DOHH2 (cell line): ENCODE measurements around the gene A4GALT.

Experiments
- H3F3A ChIP-seq: fragments of 200-600 bp; sonication (generic), shearing (Covaris generic); 2 replicates; pipeline ENCODE4 v1.6.0; 2016; ENCODE audit warnings: antibody characterized with exemption, mild to moderate bottlenecking; ENCODE audit not compliant: control insufficient read depth, insufficient read depth
- H3K27ac ChIP-seq: fragments of 200-600 bp; sonication (generic); 2 replicates; pipeline ENCODE4 v1.5.1; 2014; ENCODE audit warnings: low read depth, mild to moderate bottlenecking, low read length, moderate library complexity
- H3K27me3 ChIP-seq: fragments of 200-600 bp; sonication (generic); 2 replicates; pipeline ENCODE4 v1.6.1; 2014; ENCODE audit warnings: mild to moderate bottlenecking, low read length, mixed read lengths; ENCODE audit not compliant: control insufficient read depth
- H3K36me3 ChIP-seq: fragments of 200-600 bp; sonication (generic); 2 replicates; pipeline ENCODE4 v1.6.1; 2014; ENCODE audit warnings: mild to moderate bottlenecking, low read length, moderate library complexity, mixed read lengths; ENCODE audit not compliant: control insufficient read depth
- H3K4me1 ChIP-seq: fragments of 200-600 bp; sonication (generic); 2 replicates; pipeline ENCODE4 v1.6.1; 2014; ENCODE audit warnings: mild to moderate bottlenecking, low read length, mixed read lengths; ENCODE audit not compliant: control insufficient read depth
- H3K4me2 ChIP-seq: fragments of 200-600 bp; sonication (generic); 2 replicates; pipeline ENCODE4 v1.6.0; 2014; ENCODE audit warnings: mild to moderate bottlenecking, low read length, moderate library complexity
- H3K4me3 ChIP-seq: fragments of 200-600 bp; sonication (generic); 2 replicates; pipeline ENCODE4 v1.5.1; 2014; ENCODE audit warnings: mild to moderate bottlenecking, low read length, mixed read lengths
- H3K79me2 ChIP-seq: fragments of 200-600 bp; sonication (generic); 2 replicates; pipeline ENCODE4 v1.6.1; 2014; ENCODE audit warnings: mild to moderate bottlenecking, low read length, mixed read lengths; ENCODE audit not compliant: control insufficient read depth
- H3K9me2 ChIP-seq: fragments of 200-600 bp; sonication (generic); replicated peaks from 2 replicates; pipeline ENCODE4 v1.6.1; 2014; ENCODE audit warnings: mild to moderate bottlenecking, low read length, mixed read lengths; ENCODE audit not compliant: control insufficient read depth
- H3K9me3 ChIP-seq: fragments of 200-600 bp; sonication (generic); 2 replicates; pipeline ENCODE4 v1.6.1; 2014; ENCODE audit warnings: antibody characterized with exemption, low read length, mixed read lengths; ENCODE audit not compliant: control insufficient read depth, insufficient read depth
- H4K20me1 ChIP-seq: fragments of 200-600 bp; sonication (generic); 2 replicates; pipeline ENCODE4 v1.6.0; 2014; ENCODE audit warnings: low read depth, mild to moderate bottlenecking, antibody characterized with exemption, low read length, moderate library complexity; ENCODE audit not compliant: control insufficient read depth, insufficient read depth
- CTCF ChIP-seq: fragments of 200-600 bp; sonication (generic); IDR thresholded peaks from one replicate; pipeline ENCODE4 v1.5.1; 2014; ENCODE audit warnings: antibody characterized with exemption, mild to moderate bottlenecking, low read depth, low read length; ENCODE audit not compliant: poor library complexity, severe bottlenecking
- EZH2phosphoT487 ChIP-seq: fragments of 200-600 bp; sonication (generic); IDR thresholded peaks from 2 replicates; pipeline ENCODE4 v1.6.1; 2017; ENCODE audit warnings: borderline replicate concordance, mild to moderate bottlenecking, antibody characterized with exemption, low read length, moderate library complexity, mixed read lengths

A4GALT gene

GRCh38 chr22:42686756-42687491, 33.7 kb downstream of the A4GALT start:
- H3K36me3 ChIP-seq, result peaks cover 6% of the 10 kb centered on the region; the same call in 1 of the 2 replicates
- H3K4me2 ChIP-seq, result no peak overlapping the region
- no peak overlapping the region for H3K4me3 ChIP-seq
- H3K27ac ChIP-seq, result no peak overlapping the region
- no peaks in the 10 kb centered on the region for H3F3A ChIP-seq
- no peaks in the 10 kb centered on the region for H4K20me1 ChIP-seq
- no peaks in the 10 kb centered on the region for H3K9me3 ChIP-seq
- peaks cover 2% of the 10 kb centered on the region; the same call in 1 of the 2 replicates for H3K79me2 ChIP-seq
- peaks cover 20% of the 10 kb centered on the region for H3K4me1 ChIP-seq
- peaks cover 5% of the 10 kb centered on the region; the same call in 1 of the 2 replicates for H3K27me3 ChIP-seq
- no peak for TF ChIP-seq CTCF
- no peaks in the 10 kb centered on the region for H3K9me2 ChIP-seq

- Histone ChIP-seq H3K9me3 (no peaks in the 10 kb centered on the region), H3K79me2 (no peaks in the 10 kb centered on the region), H3K4me3 (no peak overlapping the region), H3K4me2 (no peak overlapping the region), H3F3A (no peaks in the 10 kb centered on the region), H3K9me2 (no peaks in the 10 kb centered on the region), H3K4me1 (peaks cover 15% of the 10 kb centered on the region), H4K20me1 (no peaks in the 10 kb centered on the region), H3K27me3 (peaks cover 5% of the 10 kb centered on the region; the same call in 1 of the 2 replicates), H3K27ac (no peak overlapping the region), H3K36me3 (peaks cover 3% of the 10 kb centered on the region; the same call in 1 of the 2 replicates)
- TF ChIP-seq EZH2phosphoT487, result no peak
- no peak for TF ChIP-seq CTCF
Observed at GRCh38 chr22:42685941-42686653, 34.6 kb downstream of the A4GALT start.

- no peaks in the 10 kb centered on the region for H3F3A ChIP-seq
- H3K4me1 ChIP-seq, result peaks cover 15% of the 10 kb centered on the region
- no peak for TF ChIP-seq EZH2phosphoT487
- no peak for TF ChIP-seq CTCF
- H3K27me3 ChIP-seq, result peaks cover 5% of the 10 kb centered on the region; the same call in 1 of the 2 replicates
- no peak overlapping the region for H3K4me2 ChIP-seq
- peaks cover 1% of the 10 kb centered on the region; the same call in 1 of the 2 replicates for H3K36me3 ChIP-seq
- H3K9me3 ChIP-seq, result no peaks in the 10 kb centered on the region
- H3K9me2 ChIP-seq, result no peaks in the 10 kb centered on the region
- no peak overlapping the region for H3K27ac ChIP-seq
- no peak overlapping the region for H3K4me3 ChIP-seq
- no peaks in the 10 kb centered on the region for H4K20me1 ChIP-seq
- H3K79me2 ChIP-seq, result no peaks in the 10 kb centered on the region
Observed at GRCh38 chr22:42684462-42685195, 36.0 kb downstream of the A4GALT start.
